ENCODE data around the gene SLC22A12. TPM values are rescaled to one million over a fixed set of nuclear protein-coding genes. Genes with fewer than 3 reads are reported as not detected.

The SLC22A12 gene
- total RNA-seq, 2 donors from 2014 or later, result not detected

- Histone ChIP-seq H3K4me1 (ENCODE audit: control insufficient read depth, insufficient read depth, low read length) (no peaks in the 10 kb centered on the region), H3K27me3 (ENCODE audit: control insufficient read depth, insufficient read depth, low read length, poor library complexity, severe bottlenecking) (no peaks in the 10 kb centered on the region), H3K9me3 (ENCODE audit: control insufficient read depth, low read length) (no peaks in the 10 kb centered on the region), H3K36me3 (ENCODE audit: control insufficient read depth, insufficient read depth, low read length) (no peaks in the 10 kb centered on the region), H3K4me3 (ENCODE audit: low read length) (no peak overlapping the region), H3K27ac (ENCODE audit: low read depth, low read length) (no peak overlapping the region), H3K9ac (ENCODE audit: extremely low read depth, low read length, poor library complexity, severe bottlenecking) (no peak overlapping the region)
- WGBS, 2 experiments (ENCODE audit: insufficient coverage in 1 of 2, insufficient read length in 1 of 2), result 76 to 79% methylated on average over 18 to 22 of the region's 22 CpGs
- no peaks in the 10 kb centered on the region for H3K9me3 Mint-ChIP-seq
- TF ChIP-seq CTCF (conservative IDR thresholded peaks at IDR 0.05), result no peak
- no peak overlapping the region for H3K27ac Mint-ChIP-seq
- no peaks in the 10 kb centered on the region for H3K36me3 Mint-ChIP-seq (ENCODE audit: low read depth)
- DNase-seq, result peak; percentile 67
- H3K4me3 Mint-ChIP-seq, result no peak overlapping the region
- H3K4me1 Mint-ChIP-seq, result peaks cover 13% of the 10 kb centered on the region
- H3K27me3 Mint-ChIP-seq (ENCODE audit: insufficient read depth), result peaks cover 5% of the 10 kb centered on the region
These were observed 19.5 kb upstream of the SLC22A12 start for GRCh38 chr11:64571410-64572091.

- DNase-seq, result no peak
- Histone ChIP-seq H3K4me1 (ENCODE audit: control insufficient read depth, insufficient read depth, low read length) (no peaks in the 10 kb centered on the region), H3K9me3 (ENCODE audit: control insufficient read depth, low read length) (no peaks in the 10 kb centered on the region), H3K27me3 (ENCODE audit: control insufficient read depth, insufficient read depth, low read length, poor library complexity, severe bottlenecking) (no peaks in the 10 kb centered on the region), H3K36me3 (ENCODE audit: control insufficient read depth, insufficient read depth, low read length) (no peaks in the 10 kb centered on the region), H3K9ac (ENCODE audit: extremely low read depth, low read length, poor library complexity, severe bottlenecking) (no peak overlapping the region), H3K27ac (ENCODE audit: low read depth, low read length) (no peak overlapping the region), H3K4me3 (ENCODE audit: low read length) (no peak overlapping the region)
- Mint-ChIP-seq H3K27ac (no peak overlapping the region), H3K27me3 (ENCODE audit: insufficient read depth) (peaks cover 7% of the 10 kb centered on the region), H3K9me3 (no peaks in the 10 kb centered on the region), H3K4me1 (peaks cover 10% of the 10 kb centered on the region), H3K4me3 (no peak overlapping the region), H3K36me3 (ENCODE audit: low read depth) (no peaks in the 10 kb centered on the region)
- TF ChIP-seq CTCF (conservative IDR thresholded peaks at IDR 0.05), result no peak
- 86 to 95% methylated on average over 6 to 8 of the region's 8 CpGs for WGBS, 2 experiments (ENCODE audit: insufficient coverage in 1 of 2, insufficient read length in 1 of 2)
These were observed 18.9 kb upstream of the SLC22A12 start for GRCh38 chr11:64572143-64572542.

- Histone ChIP-seq H3K9ac (ENCODE audit: extremely low read depth, low read length, poor library complexity, severe bottlenecking) (no peak overlapping the region), H3K4me1 (ENCODE audit: control insufficient read depth, insufficient read depth, low read length) (no peaks in the 10 kb centered on the region), H3K36me3 (ENCODE audit: control insufficient read depth, insufficient read depth, low read length) (no peaks in the 10 kb centered on the region), H3K27ac (ENCODE audit: low read depth, low read length) (no peak overlapping the region), H3K4me3 (ENCODE audit: low read length) (no peak overlapping the region), H3K9me3 (ENCODE audit: control insufficient read depth, low read length) (no peaks in the 10 kb centered on the region), H3K27me3 (ENCODE audit: control insufficient read depth, insufficient read depth, low read length, poor library complexity, severe bottlenecking) (no peaks in the 10 kb centered on the region)
- Mint-ChIP-seq H3K27me3 (ENCODE audit: insufficient read depth) (peaks cover 10% of the 10 kb centered on the region), H3K27ac (no peak overlapping the region), H3K4me3 (no peak overlapping the region), H3K4me1 (peaks cover 4% of the 10 kb centered on the region), H3K36me3 (ENCODE audit: low read depth) (no peaks in the 10 kb centered on the region), H3K9me3 (no peaks in the 10 kb centered on the region)
- no peak for DNase-seq
- TF ChIP-seq CTCF (conservative IDR thresholded peaks at IDR 0.05), result no peak
- WGBS, 2 experiments (ENCODE audit: insufficient coverage in 1 of 2, insufficient read length in 1 of 2), result 90 to 94% methylated on average over 6 of the region's 6 CpGs
These were observed 13.8 kb upstream of the SLC22A12 start for GRCh38 chr11:64577202-64577601.

Measured in endodermal cell (in vitro differentiated cells).